NCI-H1694 (cell line): ENCODE measurements around the gene ESPL1.

ENCODE experiments used
- DNase-seq: peaks from one replicate; lab custom pipeline; 2025; lab: John Stamatoyannopoulos, UW

Gene ESPL1

DNA sequence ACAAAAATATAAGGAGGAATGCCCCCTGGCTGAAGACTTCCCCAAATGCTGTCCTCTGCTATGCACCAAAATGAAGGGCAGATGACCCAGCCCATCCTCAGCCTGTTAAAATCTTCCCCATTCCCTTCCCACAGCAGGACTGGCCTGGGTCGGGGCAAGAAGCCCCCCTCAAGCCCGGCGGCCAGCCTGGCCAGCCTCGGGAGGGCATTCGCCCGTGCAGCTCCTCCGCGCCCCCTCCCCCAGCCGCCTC lies 36.5 kb upstream of the ESPL1 start:
- DNase-seq = no peak

GRCh38 chr12:53231921-53232645 lies 36.0 kb upstream of the ESPL1 start, which contains the start of gene RARG:
RARG (minus strand) TSS chr12:53232209; CDS start chr12:53227545, 4,664 bp downstream.
- DNase-seq = peak; percentile 30

DNA sequence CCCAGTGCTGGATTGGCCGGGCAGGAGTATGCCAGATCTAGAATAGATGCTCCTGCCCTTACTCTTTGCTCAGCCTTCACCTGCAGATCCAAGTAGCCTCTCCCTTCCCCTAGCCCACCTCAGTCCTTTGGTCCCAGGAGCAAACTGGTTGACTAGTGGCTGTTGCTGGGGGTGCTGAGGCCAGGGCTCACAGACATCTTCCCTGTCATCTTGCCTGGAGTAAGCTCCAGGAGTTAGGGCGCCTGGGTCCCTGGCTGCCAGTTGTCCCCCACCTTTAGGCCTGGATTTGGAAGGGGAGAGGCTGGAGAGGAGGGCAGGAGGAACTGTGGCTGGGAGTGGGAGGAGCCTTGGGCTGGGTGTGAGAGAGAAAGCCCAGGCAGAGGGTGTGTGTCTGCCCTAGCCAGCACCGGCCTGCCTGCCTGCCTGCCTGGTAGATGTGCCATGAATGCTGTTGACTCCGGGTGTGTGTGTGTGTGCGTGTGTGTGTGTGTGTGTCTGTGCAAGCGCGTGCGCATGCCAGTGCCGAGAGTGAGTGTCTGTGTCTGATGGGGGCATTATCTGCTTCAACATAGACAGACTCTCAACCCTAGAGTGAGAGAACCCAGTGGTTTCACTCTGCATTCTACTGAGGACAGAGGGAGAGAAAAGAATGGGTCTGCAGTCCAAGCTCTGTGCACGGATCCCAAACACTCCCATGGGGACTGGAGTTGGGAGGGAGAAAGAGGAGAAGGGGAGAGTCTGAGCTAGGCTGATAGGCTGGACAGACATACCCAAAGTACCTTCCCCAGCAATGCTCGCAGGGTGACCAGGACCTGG lies 35.2 kb upstream of the ESPL1 start:
- no peak for DNase-seq

DNA sequence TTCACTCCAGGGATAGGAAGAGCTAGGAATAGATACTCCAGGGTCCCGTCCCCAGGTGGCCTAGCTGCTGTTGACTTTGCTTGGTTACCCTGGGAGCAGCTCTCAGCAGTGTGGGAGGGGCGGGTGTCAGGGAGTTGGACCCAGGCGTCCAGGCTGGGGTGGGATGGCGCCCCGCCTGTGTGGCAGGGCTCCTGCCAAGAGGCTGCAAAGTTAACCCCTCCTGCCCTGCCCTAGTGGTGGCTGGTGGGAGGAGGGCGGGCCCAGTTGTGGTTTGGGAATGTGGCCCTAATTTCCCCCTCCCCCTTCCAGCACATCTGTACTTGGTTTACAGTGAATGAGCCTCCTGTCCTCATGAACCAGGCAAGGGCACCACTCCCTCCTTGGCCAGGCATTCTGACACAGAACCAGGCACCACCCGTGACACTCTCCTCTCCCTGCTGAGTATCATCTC lies 34.4 kb upstream of the ESPL1 start:
- DNase-seq = no peak

DNA sequence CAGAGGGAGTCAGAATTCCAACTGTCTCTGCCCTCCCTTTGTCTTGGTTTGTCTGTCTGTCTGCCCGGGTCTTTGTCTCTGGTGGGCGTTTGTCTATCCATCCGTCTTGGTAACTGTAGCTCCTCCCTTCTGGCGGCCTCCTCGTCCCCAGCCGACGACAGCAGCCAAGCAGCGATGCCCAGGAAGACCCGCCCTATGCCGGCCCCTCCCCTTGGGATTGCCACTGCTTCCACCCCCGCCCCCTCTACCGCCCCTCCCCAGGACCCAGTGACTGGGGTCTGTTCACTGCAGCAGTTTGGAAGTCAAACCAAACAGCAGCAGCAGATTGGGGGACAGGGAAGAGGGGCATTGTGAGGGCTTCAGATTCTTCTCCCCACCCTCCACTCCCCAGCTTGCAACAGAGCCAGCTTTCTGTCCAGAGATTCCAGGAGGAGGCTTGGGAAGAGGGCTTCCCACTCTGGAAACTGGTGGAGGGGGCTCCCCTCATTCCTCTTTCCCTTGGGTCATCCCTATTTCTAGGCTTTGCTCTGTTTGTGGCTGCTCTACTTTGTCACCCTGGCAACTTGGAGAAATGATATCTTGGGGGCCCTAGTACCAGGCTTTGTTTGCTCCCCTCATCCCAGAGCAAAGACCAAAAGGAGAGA lies 33.7 kb upstream of the ESPL1 start:
- DNase-seq = peak; percentile 67

DNA sequence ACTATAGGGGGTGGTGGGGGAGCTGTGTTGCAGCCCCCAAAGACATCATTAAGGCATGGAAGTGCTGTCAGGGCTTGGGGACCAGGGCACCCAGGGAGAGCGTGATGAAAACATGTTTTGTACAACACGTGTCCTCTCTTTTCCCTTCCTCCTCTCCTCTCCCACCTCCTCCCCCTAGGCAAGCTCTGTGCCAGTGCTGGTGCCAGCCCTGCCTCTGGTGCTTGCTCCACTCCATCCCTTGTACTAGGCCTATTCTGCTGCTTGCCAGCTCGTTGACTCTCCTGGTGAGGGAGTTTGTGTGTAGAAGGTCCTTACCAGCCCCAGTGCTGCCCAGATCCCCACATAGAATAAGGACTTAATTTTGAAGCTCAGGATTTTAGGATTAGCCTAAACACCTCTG lies 32.9 kb upstream of the ESPL1 start:
- DNase-seq = no peak

DNA sequence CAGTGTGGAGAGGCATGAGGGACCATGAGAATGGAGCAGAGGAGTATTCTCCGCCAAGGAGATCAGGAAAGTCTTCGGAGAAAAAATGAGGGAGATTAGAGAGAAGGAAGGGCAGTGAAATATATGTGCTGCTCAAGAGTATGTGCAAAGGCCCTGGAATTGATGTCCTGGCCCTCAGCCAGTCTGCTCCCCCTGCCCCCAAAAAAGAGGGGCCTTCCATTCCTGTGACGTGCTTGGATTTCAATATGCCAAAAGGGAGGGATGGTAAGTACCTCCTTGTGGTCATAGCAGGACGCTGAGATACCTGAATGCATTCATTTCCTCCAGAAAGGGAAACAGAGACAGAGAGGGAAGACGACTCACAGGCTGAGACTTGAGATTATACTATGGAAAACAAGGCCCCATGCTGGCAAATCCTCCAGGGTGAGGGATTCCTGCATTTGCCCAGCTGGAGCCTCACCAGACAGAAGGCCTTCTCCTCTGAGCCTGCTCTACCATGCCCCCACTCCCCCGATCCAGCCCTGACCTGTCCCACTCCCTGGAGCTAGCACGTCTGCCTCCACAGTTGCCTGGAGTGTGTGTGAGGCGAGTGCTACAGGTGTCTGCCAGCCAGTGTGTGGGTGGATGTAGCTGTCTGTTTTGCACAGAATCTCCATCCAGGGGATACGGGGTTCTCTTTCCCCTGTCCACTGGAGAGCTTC lies 32.2 kb upstream of the ESPL1 start:
- DNase-seq = no peak

- no peak for DNase-seq
Observed at GRCh38 chr12:53236443-53237111, 31.5 kb upstream of the ESPL1 start.

DNA sequence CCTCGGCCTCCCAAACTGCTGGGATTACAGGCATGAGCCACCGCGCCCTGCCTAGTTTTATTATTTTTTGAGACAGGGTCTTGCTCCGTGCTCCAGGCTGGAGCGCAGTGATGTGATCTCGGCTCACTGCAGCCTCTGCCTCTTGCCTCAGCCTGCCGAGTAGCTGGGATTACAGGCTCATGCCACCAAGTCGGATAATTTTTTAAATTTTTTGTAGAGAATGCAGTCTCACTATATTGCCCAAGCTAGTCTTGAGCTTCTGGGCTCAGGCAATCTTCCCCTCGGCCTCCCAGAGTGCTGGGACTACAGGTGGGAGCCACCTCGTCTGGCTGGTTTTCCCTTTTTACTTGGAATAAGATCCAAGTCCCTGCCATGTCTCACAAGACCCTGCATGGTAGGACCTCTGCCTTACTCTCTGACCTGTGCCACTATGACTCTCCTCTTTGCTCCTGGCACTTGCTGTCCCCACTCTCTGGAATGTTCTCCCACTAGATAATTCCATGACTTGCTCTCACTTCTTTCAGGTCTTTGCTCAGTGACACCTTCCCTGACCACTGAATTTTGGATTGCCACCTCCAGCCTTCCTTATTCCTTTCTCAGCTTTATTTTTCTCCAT lies 28.3 kb upstream of the ESPL1 start:
- DNase-seq = no peak

DNA sequence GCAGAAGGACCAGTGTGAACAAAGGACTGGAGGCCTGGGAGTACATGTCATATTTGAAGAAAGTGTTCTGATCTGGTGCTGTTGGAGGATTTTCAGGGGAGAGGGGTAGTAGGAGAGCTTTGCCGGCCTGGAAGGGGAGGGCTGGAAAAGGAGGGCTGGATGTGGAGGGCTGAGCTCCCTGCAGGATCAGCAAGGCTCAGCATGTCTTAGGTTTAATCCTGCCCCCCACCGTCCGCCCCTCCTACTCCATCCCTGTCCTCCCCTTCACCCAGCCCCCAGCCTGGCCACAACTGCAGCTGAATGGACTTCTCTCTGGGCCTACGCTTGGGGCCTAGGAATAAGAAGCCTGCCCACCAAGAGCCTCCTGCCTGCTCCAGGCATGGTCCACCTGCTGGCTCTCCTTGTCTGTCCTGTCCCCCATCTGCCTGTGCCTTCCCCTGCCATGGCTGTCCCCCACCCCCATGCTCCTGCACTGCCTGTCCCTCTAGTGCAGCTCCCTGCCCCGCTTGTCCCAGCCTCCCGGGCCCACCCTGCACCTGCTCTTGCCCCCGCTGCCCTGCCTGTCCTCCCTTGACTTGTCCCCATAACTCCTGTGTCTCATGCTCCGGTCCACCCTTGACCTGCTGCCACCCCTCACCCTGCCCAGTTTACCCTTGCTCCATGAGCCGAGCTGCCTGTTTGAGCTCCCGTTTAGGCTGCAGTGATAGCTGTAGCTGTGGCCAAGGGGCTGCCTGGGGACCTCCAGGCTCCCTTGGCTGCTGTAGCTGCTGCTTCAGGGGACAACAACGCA lies 26.3 kb upstream of the ESPL1 start:
- DNase-seq = no peak

DNA sequence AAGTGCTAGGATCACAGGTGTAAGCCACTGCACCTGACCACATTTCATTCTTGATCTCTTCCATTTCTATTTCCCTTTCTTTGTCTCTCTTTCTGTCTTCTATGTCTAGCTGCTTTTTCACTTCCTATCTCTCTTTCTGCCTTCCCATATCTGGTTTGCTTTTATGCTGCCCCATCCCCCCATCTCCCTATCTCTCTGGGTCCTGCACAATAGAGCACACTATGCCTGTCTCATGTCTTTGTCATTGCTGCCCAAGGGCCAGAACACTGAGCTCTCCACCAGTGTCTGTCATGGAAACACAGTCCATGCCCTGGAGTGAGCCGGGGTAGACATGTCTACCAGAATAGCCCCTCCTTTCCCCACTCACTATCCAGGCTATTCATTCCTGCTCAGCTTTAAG lies 23.8 kb upstream of the ESPL1 start:
- DNase-seq = no peak

- no peak for DNase-seq
Observed at GRCh38 chr12:53245286-53245685, 22.8 kb upstream of the ESPL1 start.

- DNase-seq = peak; percentile 30
Observed at GRCh38 chr12:53251477-53252348, 16.4 kb upstream of the ESPL1 start.

GRCh38 chr12:53252349-53252916 lies 15.7 kb upstream of the ESPL1 start:
- DNase-seq = no peak

- no peak for DNase-seq
Observed at GRCh38 chr12:53253298-53253697, 14.8 kb upstream of the ESPL1 start.

DNA sequence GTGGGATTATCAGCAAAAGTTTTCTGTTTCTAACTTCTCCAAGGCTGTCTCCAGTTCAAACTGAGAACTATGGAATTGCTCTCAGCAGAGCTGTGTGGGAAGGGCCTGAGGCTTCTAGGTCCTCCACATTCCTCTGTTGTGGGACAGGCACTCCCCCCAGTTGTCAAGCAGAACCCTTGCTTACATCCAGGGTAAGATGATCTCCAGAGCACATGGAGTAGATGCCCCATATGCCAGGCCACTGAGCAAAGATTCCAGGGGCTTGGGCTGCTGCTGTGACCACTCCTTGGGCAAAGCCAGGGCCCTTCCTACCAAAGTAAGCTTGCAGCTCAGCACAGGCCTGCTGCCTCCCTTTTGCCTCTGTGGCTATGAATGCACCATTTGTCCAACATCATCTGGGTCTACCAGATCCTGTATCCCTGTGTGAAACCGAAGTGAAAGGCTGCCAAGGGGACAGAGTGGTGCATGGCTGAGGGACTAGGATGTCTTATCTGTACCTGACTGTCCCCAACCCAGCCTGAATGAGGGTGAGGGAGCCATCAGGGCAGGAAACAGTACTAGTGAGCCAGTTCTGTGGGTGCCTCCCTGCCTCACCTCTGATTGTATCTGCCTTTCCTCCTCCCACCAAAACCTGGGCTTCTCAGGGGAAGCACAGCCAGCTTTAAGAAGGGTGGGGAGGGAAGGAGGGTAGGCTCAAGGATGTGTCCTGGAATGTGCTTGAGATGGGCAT lies 13.1 kb upstream of the ESPL1 start:
- no peak for DNase-seq

DNA sequence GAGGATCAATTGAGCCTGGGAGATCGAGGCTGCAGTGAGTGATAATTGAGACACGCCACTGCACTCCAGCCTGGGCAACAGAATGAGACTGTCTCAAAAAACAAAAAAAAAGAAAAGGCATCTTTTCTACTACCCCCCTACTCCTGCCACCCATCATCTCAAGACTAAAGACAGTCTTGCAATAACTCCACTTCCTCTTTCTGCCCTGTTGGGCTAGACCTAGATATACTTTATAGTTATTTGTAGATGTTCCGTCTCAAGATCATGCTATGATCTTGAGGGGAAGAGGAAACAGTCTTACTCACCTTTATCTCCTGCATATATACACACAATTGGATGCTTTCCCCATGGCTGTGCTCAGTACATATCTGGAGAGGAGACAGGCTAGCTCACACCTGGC lies 12.1 kb upstream of the ESPL1 start:
- DNase-seq = no peak
